Measurements from ENCODE around the gene XCL2.

Gene XCL2

GRCh38 chr1:168513656-168514404, 30.0 kb downstream of the XCL2 start:
- no peak for DNase-seq (ENCODE audit: low read depth)

DNA sequence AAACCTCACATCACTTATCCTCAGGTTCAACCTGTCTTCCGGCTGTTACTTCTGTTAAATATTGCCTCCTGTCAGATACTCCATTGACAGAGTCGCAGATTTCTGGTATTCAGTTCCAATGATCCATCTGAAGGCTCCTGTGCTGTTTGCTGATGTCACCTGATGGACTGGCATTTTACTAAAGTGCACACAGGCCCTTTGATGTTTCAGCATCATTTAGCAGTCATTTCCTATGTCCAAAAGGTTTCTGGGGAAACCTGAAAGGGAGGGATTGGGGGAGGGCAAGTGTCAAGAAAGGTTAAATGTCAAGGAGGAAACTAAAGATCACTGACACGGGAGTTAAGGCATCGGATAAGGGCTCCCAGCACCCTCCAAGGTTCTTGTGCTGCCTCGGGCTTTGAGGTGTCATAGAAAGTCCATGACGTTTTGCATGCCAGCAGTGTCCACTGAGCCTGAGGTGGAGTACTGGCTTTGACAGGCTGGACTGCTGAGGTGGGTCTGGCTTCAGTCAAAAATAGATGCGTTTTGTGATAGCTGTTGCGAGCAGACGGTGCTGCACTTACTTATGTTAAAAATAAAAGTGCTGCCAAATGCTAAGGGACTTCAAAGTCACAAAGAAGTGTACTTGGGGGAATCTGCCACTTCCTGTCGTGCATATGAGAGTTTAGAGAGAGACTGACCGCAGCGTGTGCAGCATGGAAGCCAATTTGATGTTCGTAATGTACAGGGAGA, 30.8 kb downstream of the XCL2 start:
- DNase-seq (ENCODE audit: low read depth): no peak

- DNase-seq (ENCODE audit: low read depth): no peak
These were observed 33.7 kb downstream of the XCL2 start for GRCh38 chr1:168509875-168510791.

DNA sequence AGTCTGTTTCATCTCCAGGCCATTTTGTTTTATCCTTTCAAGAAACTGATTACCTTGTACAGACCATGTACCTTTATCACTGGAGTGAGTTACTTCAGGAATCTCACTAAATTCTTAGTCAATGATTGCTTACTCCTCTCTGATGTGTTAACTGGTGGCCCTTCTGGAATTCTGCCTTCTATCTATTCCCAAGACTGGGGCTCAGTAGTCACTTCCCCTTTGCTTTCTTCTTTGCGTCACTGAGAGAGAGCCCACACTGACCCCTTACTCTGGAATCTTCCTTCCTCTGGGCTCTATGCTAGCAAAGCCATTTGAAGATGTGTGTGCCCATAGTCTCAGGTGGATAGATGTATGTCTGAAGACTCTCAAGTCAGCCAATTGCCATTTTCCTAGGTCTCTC, 34.6 kb downstream of the XCL2 start:
- DNase-seq (ENCODE audit: low read depth): no peak

DNA sequence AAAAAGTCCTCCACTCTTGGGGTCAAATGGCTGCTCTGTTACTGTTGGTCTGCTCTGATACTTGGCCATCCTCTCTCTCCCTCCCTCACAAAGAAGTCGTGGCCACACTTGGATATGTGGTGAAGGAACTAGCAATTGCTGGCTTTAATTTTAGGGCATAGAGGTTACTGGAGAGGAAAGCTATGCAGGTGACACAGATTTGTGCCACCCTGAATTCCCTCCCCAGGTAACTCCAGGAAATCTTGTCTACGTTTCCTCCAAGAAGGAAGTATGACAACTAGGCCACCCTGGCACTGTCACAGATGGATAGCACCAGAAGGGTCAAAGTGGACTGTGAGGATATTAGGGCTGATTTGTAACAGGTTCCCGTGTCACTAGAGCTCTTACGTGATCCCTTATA, 36.0 kb downstream of the XCL2 start:
- no peak for DNase-seq (ENCODE audit: low read depth)

- no peak for DNase-seq (ENCODE audit: low read depth)
These were observed 36.6 kb downstream of the XCL2 start for GRCh38 chr1:168507231-168507630.

DNA sequence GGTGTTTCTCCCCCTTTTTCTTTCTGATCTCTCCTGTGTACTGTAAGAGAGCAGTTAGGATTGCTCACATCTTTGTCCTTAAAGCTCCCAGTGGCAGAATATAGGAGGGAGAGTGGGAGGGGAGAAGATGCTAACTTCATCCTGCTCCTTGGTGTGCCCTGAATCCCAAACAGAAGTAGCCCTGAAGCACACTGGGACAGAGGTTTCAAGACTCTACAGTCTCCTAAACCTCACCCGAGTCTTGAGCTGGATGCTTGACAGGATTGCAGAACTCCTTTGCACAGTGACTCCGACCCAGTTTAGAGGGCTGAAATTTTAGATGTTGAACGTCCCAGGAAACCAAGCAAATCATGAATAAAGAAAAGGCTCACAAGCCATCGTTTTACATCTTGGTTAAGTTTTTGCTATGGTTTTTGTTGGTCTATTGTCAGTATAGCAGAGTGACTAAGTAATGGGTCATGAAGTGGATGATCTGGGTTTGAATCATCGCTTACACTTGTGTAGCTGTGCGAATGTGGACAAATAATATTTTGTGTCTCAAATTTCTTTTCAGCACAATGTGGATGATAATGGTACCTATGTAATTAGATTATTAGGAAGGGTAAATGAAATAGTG, 37.5 kb downstream of the XCL2 start:
- DNase-seq (ENCODE audit: low read depth): no peak

- DNase-seq (ENCODE audit: low read depth): no peak
These were observed 38.8 kb downstream of the XCL2 start for GRCh38 chr1:168505006-168505405.

GRCh38 chr1:168504064-168504837, 39.5 kb downstream of the XCL2 start:
- DNase-seq (ENCODE audit: low read depth): no peak

- no peak for DNase-seq (ENCODE audit: low read depth)
These were observed 44.1 kb downstream of the XCL2 start for GRCh38 chr1:168499688-168500049.

GRCh38 chr1:168498956-168499687, 44.7 kb downstream of the XCL2 start:
- DNase-seq (ENCODE audit: low read depth): no peak

DNA sequence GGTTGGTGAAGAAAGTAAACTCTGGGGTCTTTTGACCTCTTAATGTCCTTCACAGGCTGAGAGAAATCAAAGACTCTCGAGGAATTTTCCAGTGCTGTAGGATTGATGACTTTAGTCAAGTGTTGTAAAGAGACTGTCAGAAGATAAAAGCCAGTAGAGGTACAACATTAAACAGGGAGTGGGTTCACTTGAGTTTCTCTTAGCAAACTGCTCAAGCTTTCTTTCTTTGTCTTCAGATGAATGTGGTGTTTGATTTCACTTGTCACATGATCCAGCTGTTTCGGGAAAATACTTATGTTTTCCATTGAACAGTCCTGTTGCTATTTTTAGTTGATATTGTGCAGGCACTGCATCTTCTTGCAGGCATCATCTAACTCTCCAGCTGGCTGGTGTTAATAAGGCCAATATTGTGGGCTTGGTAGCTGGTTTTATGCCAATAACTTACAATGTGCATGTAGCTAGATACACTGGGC, 45.6 kb downstream of the XCL2 start:
- DNase-seq (ENCODE audit: low read depth): no peak

- no peak for DNase-seq (ENCODE audit: low read depth)
These were observed 46.3 kb downstream of the XCL2 start for GRCh38 chr1:168497376-168497950.

GRCh38 chr1:168491527-168492164, 52.2 kb downstream of the XCL2 start:
- DNase-seq (ENCODE audit: low read depth): no peak

Measured in T follicular helper cell (primary cell).